RCC 7860 (cell line): ENCODE results near the gene HPCAL1.
"Not testable (repeated sequence)": the region's sequence is repeated elsewhere in the genome, so short reads cannot be mapped to it uniquely, and the experiment has no call there.

Experiments
- DNase-seq: peaks from one replicate; pipeline ENCODE4 v3.0.0-alpha.2; 2015; ENCODE audit warnings: low spot score
- FAIRE-seq: peaks from 2 replicates; lab custom pipeline; 2012; peaks lifted over from hg19 to GRCh38; lab: Jason Lieb, UNC

The HPCAL1 gene

GRCh38 chr2:10302479-10303180, at the start of gene HPCAL1:
HPCAL1 (plus strand) TSS chr2:10302904; CDS start chr2:10419758, 116,854 bp downstream.
- FAIRE-seq = no peak
- DNase-seq = peak; percentile 69

- DNase-seq = no peak
- no peak for FAIRE-seq
Observed at GRCh38 chr2:10253596-10254372, 48.9 kb upstream of the HPCAL1 start.

- FAIRE-seq = no peak
Observed at GRCh38 chr2:10254373-10255188, 48.1 kb upstream of the HPCAL1 start.

GRCh38 chr2:10255189-10256030, 47.3 kb upstream of the HPCAL1 start:
- FAIRE-seq = no peak

More at GRCh38 chr2:10254373-10255188, 48.1 kb upstream of the HPCAL1 start:
- peak; percentile 4 for DNase-seq

GRCh38 chr2:10256031-10256514, 46.6 kb upstream of the HPCAL1 start:
- FAIRE-seq = no peak
- no peak for DNase-seq

More at GRCh38 chr2:10255189-10256030, 47.3 kb upstream of the HPCAL1 start:
- DNase-seq = no peak

GRCh38 chr2:10256515-10257031, 46.1 kb upstream of the HPCAL1 start:
- DNase-seq = no peak
- no peak for FAIRE-seq

GRCh38 chr2:10257036-10257435, 45.7 kb upstream of the HPCAL1 start:
- no peak for DNase-seq
- no peak for FAIRE-seq

GRCh38 chr2:10257500-10258147, 45.1 kb upstream of the HPCAL1 start:
- FAIRE-seq (no peak), DNase-seq (no peak)

- no peak for DNase-seq
- FAIRE-seq = no peak
Observed at GRCh38 chr2:10258326-10258725, 44.4 kb upstream of the HPCAL1 start.

GRCh38 chr2:10258726-10259125, 44.0 kb upstream of the HPCAL1 start:
- FAIRE-seq = no peak

GRCh38 chr2:10260130-10260529, 42.6 kb upstream of the HPCAL1 start:
- no peak for FAIRE-seq
- DNase-seq = peak; percentile 33

More at GRCh38 chr2:10258726-10259125, 44.0 kb upstream of the HPCAL1 start:
- no peak for DNase-seq

GRCh38 chr2:10263526-10263925, 39.2 kb upstream of the HPCAL1 start:
- not testable (repeated sequence) for FAIRE-seq, DNase-seq

GRCh38 chr2:10264506-10265328, 38.0 kb upstream of the HPCAL1 start:
- DNase-seq (no peak), FAIRE-seq (no peak)

- FAIRE-seq = no peak
Observed at GRCh38 chr2:10265329-10266132, 37.2 kb upstream of the HPCAL1 start.

GRCh38 chr2:10266133-10266620, 36.5 kb upstream of the HPCAL1 start:
- no peak for FAIRE-seq
- DNase-seq = no peak

More at GRCh38 chr2:10265329-10266132, 37.2 kb upstream of the HPCAL1 start:
- no peak for DNase-seq

GRCh38 chr2:10267036-10267435, 35.7 kb upstream of the HPCAL1 start:
- no peak for DNase-seq
- no peak for FAIRE-seq
